GM23338 (cell line): ENCODE measurements around the gene HEMK1. TPM values are rescaled to one million over a fixed set of nuclear protein-coding genes. Genes with fewer than 3 reads are reported as not detected.
A peak's percentile ranks its signal among the peaks of the same experiment; 100 is the strongest.

ENCODE experiments used
- ATAC-seq: fragments of 200-7000 bp; cut with Tn5 transposase; 3 replicates; pipeline ENCODE4 v1.9.1; 2020
- DNase-seq: peaks from one replicate; pipeline ENCODE4 v3.0.0-alpha.2; 2015; ENCODE audit warnings: low spot score
- H2AFZ ChIP-seq: fragments of 200-600 bp; sonication (generic); 2 replicates; pipeline ENCODE4 v1.8.0; 2016; ENCODE audit warnings: antibody characterized with exemption, mild to moderate bottlenecking, moderate library complexity
- H3F3A ChIP-seq: fragments of 200-600 bp; sonication (generic); replicated peaks from 2 replicates; pipeline ENCODE4 v1.8.0; 2017; ENCODE audit warnings: antibody characterized with exemption, mixed run types, low read depth
- H3K27ac ChIP-seq: fragments of 200-600 bp; sonication (generic); 2 replicates; pipeline ENCODE4 v1.6.1; 2016; ENCODE audit warnings: low read depth
- H3K27me3 ChIP-seq: fragments of 200-600 bp; sonication (generic); 2 replicates; pipeline ENCODE4 v1.8.0; 2016; ENCODE audit warnings: mild to moderate bottlenecking, mixed run types, moderate library complexity; ENCODE audit not compliant: insufficient read depth
- H3K36me3 ChIP-seq: fragments of 200-600 bp; sonication (generic); 2 replicates; pipeline ENCODE4 v1.8.0; 2016; ENCODE audit warnings: mild to moderate bottlenecking; ENCODE audit not compliant: insufficient read depth
- H3K4me1 ChIP-seq: fragments of 200-600 bp; sonication (generic); 2 replicates; pipeline ENCODE4 v1.8.0; 2016; ENCODE audit warnings: mild to moderate bottlenecking, moderate library complexity; ENCODE audit not compliant: insufficient read depth
- H3K4me2 ChIP-seq: fragments of 200-600 bp; sonication (generic); 2 replicates; pipeline ENCODE4 v1.7.1; 2017; ENCODE audit warnings: mixed run types
- H3K4me3 ChIP-seq: fragments of 200-600 bp; sonication (generic); 2 replicates; pipeline ENCODE4 v1.6.1; 2016; ENCODE audit warnings: mixed run types
- H3K79me2 ChIP-seq: fragments of 200-600 bp; sonication (generic); replicated peaks from 2 replicates; pipeline ENCODE4 v1.8.0; 2017; ENCODE audit warnings: mild to moderate bottlenecking; ENCODE audit not compliant: insufficient read depth
- H3K9me2 ChIP-seq: fragments of 200-600 bp; sonication (generic); 2 replicates; pipeline ENCODE4 v1.8.0; 2017; ENCODE audit not compliant: insufficient read depth
- H4K20me1 ChIP-seq: fragments of 200-600 bp; sonication (generic); replicated peaks from 2 replicates; pipeline ENCODE4 v1.8.0; 2017; ENCODE audit warnings: mild to moderate bottlenecking; ENCODE audit not compliant: insufficient read depth
- H3K27ac Mint-ChIP-seq: 2 replicates; pipeline ENCODE4 v1.8.0; 2020; ENCODE audit warnings: inconsistent platforms, mild to moderate bottlenecking, moderate library complexity, mixed read lengths
- H3K27me3 Mint-ChIP-seq: 3 replicates; pipeline ENCODE4 v1.8.0; 2022; ENCODE audit warnings: low read depth, mild to moderate bottlenecking, moderate library complexity, mixed read lengths, inconsistent platforms; ENCODE audit not compliant: insufficient read depth, poor library complexity
- H3K36me3 Mint-ChIP-seq: 3 replicates; pipeline ENCODE4 v1.8.0; 2021; ENCODE audit warnings: low read depth, mild to moderate bottlenecking, inconsistent platforms, moderate library complexity, mixed read lengths
- H3K4me1 Mint-ChIP-seq: 3 replicates; pipeline ENCODE4 v1.8.0; 2020; ENCODE audit warnings: mild to moderate bottlenecking, inconsistent platforms, mixed read lengths
- H3K4me3 Mint-ChIP-seq: 3 replicates; pipeline ENCODE4 v1.8.0; 2021; ENCODE audit warnings: moderate library complexity, mild to moderate bottlenecking, inconsistent platforms, mixed read lengths
- H3K9me3 Mint-ChIP-seq: 3 replicates; pipeline ENCODE4 v1.8.0; 2020; ENCODE audit warnings: moderate library complexity, mild to moderate bottlenecking, inconsistent platforms, mixed read lengths
- CREB1 ChIP-seq: fragments of 250-450 bp; sonication (Bioruptor Pico); IDR thresholded peaks from 2 replicates; pipeline ENCODE4 v1.5.0; 2020; ENCODE audit warnings: low read depth, mild to moderate bottlenecking, moderate library complexity
- CTCF ChIP-seq, 2 experiments: fragments of 200-600 bp in 1 of 2; sonication (generic) in 1 of 2; conservative IDR thresholded peaks; 2 replicates each; pipeline versions ENCODE4 v1.5.1 to v1.6.1; 2016 to 2017; ENCODE audit warnings: antibody characterized with exemption in 2 of 2, low read depth in 2 of 2, mild to moderate bottlenecking in 2 of 2, moderate library complexity in 1 of 2
- ETS1 ChIP-seq: IDR thresholded peaks from 2 replicates; pipeline ENCODE4 v1.6.1; 2016; ENCODE audit warnings: antibody characterized with exemption
- NANOG ChIP-seq: IDR thresholded peaks from 2 replicates; pipeline ENCODE4 v1.6.1; 2016; ENCODE audit warnings: antibody characterized with exemption, borderline replicate concordance
- POLR2AphosphoS5 ChIP-seq: IDR thresholded peaks from 2 replicates; pipeline ENCODE4 v1.6.1; 2016; ENCODE audit warnings: antibody characterized with exemption, low read depth
- polyA plus RNA-seq: library from polyadenylated mRNA; unstranded; fragments of >200 nt; fragmentation: Nextera tagmentation; extraction: Ambion mirVana; gene quantifications from 2 replicates; pipeline ENCODE4 v1.2.1, GENCODE V29; 2016
- total RNA-seq: library from RNA; depleted of rRNA; stranded (reverse); fragments of >200 nt; shearing (Covaris generic); gene quantifications from 2 replicates; pipeline ENCODE4 v1.2.3, GENCODE V29; 2014

Gene HEMK1
- total and polyA plus RNA-seq, 2 experiments from 2014 or later: 5.6 to 10.1 TPM

- H3K27ac Mint-ChIP-seq: no peak overlapping the region
Measured at GRCh38 chr3:50616003-50616769, 46.9 kb downstream of the HEMK1 start.

GRCh38 chr3:50616770-50617095 lies 47.4 kb downstream of the HEMK1 start:
- Mint-ChIP-seq H3K4me1 (peaks cover 20% of the 10 kb centered on the region), H3K27me3 (peaks cover 33% of the 10 kb centered on the region), H3K9me3 (no peaks in the 10 kb centered on the region), H3K36me3 (peaks cover 8% of the 10 kb centered on the region; the same call in 2 of the 3 replicates), H3K27ac (no peak overlapping the region), H3K4me3 (peak overlapping the region; percentile 75)
- ATAC-seq (peak; percentile 61), DNase-seq (peak; percentile 97)
- TF ChIP-seq CREB1 (peak; percentile 78), ETS1 (no peak)
- peaks cover 14% of the 10 kb centered on the region for H3F3A ChIP-seq
- peak overlapping the region; percentile 100 for H3K4me2 ChIP-seq
- H2AFZ ChIP-seq: peak overlapping the region; percentile 98
- H3K79me2 ChIP-seq: peaks cover 14% of the 10 kb centered on the region
- H3K27me3 ChIP-seq: peaks cover 25% of the 10 kb centered on the region
- H3K4me1 ChIP-seq: peaks cover 20% of the 10 kb centered on the region
- H3K9me2 ChIP-seq: no peaks in the 10 kb centered on the region
- H4K20me1 ChIP-seq: peaks cover 6% of the 10 kb centered on the region
- no peak overlapping the region for H3K27ac ChIP-seq
- H3K4me3 ChIP-seq: peak overlapping the region; percentile 87
- no peaks in the 10 kb centered on the region for H3K36me3 ChIP-seq

More at GRCh38 chr3:50616003-50616769, 46.9 kb downstream of the HEMK1 start:
- peaks cover 20% of the 10 kb centered on the region for H3K4me1 Mint-ChIP-seq
- peaks cover 26% of the 10 kb centered on the region for H3K27me3 ChIP-seq
- H3K27me3 Mint-ChIP-seq: peaks cover 36% of the 10 kb centered on the region
- peak; percentile 94 to 100 for TF ChIP-seq CTCF (conservative IDR thresholded peaks at IDR 0.05; ENCODE audit: low read depth in 2 of 2)
- no peak for TF ChIP-seq NANOG
- peak; percentile 95 for DNase-seq
- H3K36me3 Mint-ChIP-seq: peaks cover 8% of the 10 kb centered on the region; the same call in 2 of the 3 replicates
- H3K4me1 ChIP-seq: peaks cover 20% of the 10 kb centered on the region
- no peaks in the 10 kb centered on the region for H3K9me3 Mint-ChIP-seq
- peak; percentile 38 for ATAC-seq
- H4K20me1 ChIP-seq: peaks cover 6% of the 10 kb centered on the region
- no peaks in the 10 kb centered on the region for H3K36me3 ChIP-seq
- peak overlapping the region; percentile 98 for H2AFZ ChIP-seq
- peaks cover 14% of the 10 kb centered on the region for H3F3A ChIP-seq
- peak overlapping the region; percentile 75 for H3K4me3 Mint-ChIP-seq
- H3K9me2 ChIP-seq: no peaks in the 10 kb centered on the region
- peak overlapping the region; percentile 100 for H3K4me2 ChIP-seq
- H3K4me3 ChIP-seq: peak overlapping the region; percentile 87
- H3K27ac ChIP-seq: no peak overlapping the region
- H3K79me2 ChIP-seq: peaks cover 14% of the 10 kb centered on the region

GRCh38 chr3:50617096-50617791 lies 47.9 kb downstream of the HEMK1 start, which contains the start of gene MAPKAPK3:
Gene MAPKAPK3, plus strand, starts transcription at chr3:50617151. Its CDS starts 415 bp downstream, at chr3:50617566.
- Histone ChIP-seq H3K79me2 (peaks cover 14% of the 10 kb centered on the region), H3K27me3 (peaks cover 24% of the 10 kb centered on the region), H4K20me1 (peaks cover 6% of the 10 kb centered on the region), H3K4me2 (peak within 1 kb of the TSS; percentile 100), H3K4me1 (peaks cover 19% of the 10 kb centered on the region), H3K36me3 (no peaks in the 10 kb centered on the region), H3K27ac (no peak within 1 kb of the TSS), H3F3A (peaks cover 12% of the 10 kb centered on the region), H3K4me3 (peak within 1 kb of the TSS; percentile 87), H3K9me2 (no peaks in the 10 kb centered on the region), H2AFZ (peak within 1 kb of the TSS; percentile 98)
- peaks cover 9% of the 10 kb centered on the region; the same call in 2 of the 3 replicates for H3K36me3 Mint-ChIP-seq
- TF ChIP-seq CTCF (conservative IDR thresholded peaks at IDR 0.05; ENCODE audit: low read depth in 2 of 2): no peak
- TF ChIP-seq POLR2AphosphoS5: peak; percentile 60
- H3K27me3 Mint-ChIP-seq: peaks cover 28% of the 10 kb centered on the region
- no peak for DNase-seq
- H3K27ac Mint-ChIP-seq: peak within 1 kb of the TSS; percentile 80; the same call in 1 of the 2 replicates
- H3K9me3 Mint-ChIP-seq: no peaks in the 10 kb centered on the region
- H3K4me3 Mint-ChIP-seq: peak within 1 kb of the TSS; percentile 87
- ATAC-seq: peak; percentile 54
- peaks cover 16% of the 10 kb centered on the region for H3K4me1 Mint-ChIP-seq
